Measurements from ENCODE around the gene XPO1. TPM values are rescaled to one million over a fixed set of nuclear protein-coding genes. Genes with fewer than 3 reads are reported as not detected.
"Not testable (repeated sequence)": the region's sequence is repeated elsewhere in the genome, so short reads cannot be mapped to it uniquely, and the experiment has no call there.

Gene XPO1
- polyA plus RNA-seq, 1 donor from 2014 or later: 494 TPM

GRCh38 chr2:61470122-61470951, 67.8 kb downstream of the XPO1 start:
- no peaks in the 10 kb centered on the region for H3K27me3 ChIP-seq (ENCODE audit: insufficient read depth, low read depth, low read length)
- no peaks in the 10 kb centered on the region for H3K36me3 ChIP-seq (ENCODE audit: insufficient read depth, low read length)
- peaks cover 52% of the 10 kb centered on the region for H3K79me2 ChIP-seq (replicated peaks; ENCODE audit: insufficient read depth, low read length)
- peak overlapping the region; percentile 78 for H3K4me3 ChIP-seq (ENCODE audit: low read length)
- TF ChIP-seq EZH2 (IDR thresholded peaks at IDR 0.05; ENCODE audit: borderline replicate concordance, insufficient read depth, low read length, poor library complexity, severe bottlenecking): no peak
- TF ChIP-seq TAF1 (IDR thresholded peaks at IDR 0.05; ENCODE audit: low read depth): peak; percentile 30
- no peak for TF ChIP-seq EP300 (conservative IDR thresholded peaks at IDR 0.05; ENCODE audit: poor library complexity, severe bottlenecking)
- TF ChIP-seq MXI1 (conservative IDR thresholded peaks at IDR 0.05; ENCODE audit: poor library complexity, severe bottlenecking): no peak
- H3K27ac ChIP-seq (ENCODE audit: low read length): peak overlapping the region; percentile 77
- H2AFZ ChIP-seq (ENCODE audit: low read depth, low read length): no peak overlapping the region
- no peaks in the 10 kb centered on the region for H3K9me2 ChIP-seq (ENCODE audit: insufficient read depth, low read length)
- H3K4me2 ChIP-seq (ENCODE audit: low read length): peak overlapping the region; percentile 71
- peaks cover 7% of the 10 kb centered on the region for H3F3A ChIP-seq (ENCODE audit: insufficient read depth, low read length, poor library complexity, severe bottlenecking)
- H4K20me1 ChIP-seq (ENCODE audit: insufficient read depth): no peaks in the 10 kb centered on the region
- no peaks in the 10 kb centered on the region for H3K9me3 ChIP-seq (ENCODE audit: low read length)
- peak overlapping the region; percentile 98 for H3K9ac ChIP-seq (ENCODE audit: low read length)

- no peaks in the 10 kb centered on the region for H3K27me3 ChIP-seq (ENCODE audit: insufficient read depth, low read depth, low read length)
- H3K9me3 ChIP-seq (ENCODE audit: low read length): no peaks in the 10 kb centered on the region
- H3K9me2 ChIP-seq (ENCODE audit: insufficient read depth, low read length): no peaks in the 10 kb centered on the region
- peak overlapping the region; percentile 78 for H3K4me3 ChIP-seq (ENCODE audit: low read length)
- H3K27ac ChIP-seq (ENCODE audit: low read length): peak overlapping the region; percentile 77
- H2AFZ ChIP-seq (ENCODE audit: low read depth, low read length): no peak overlapping the region
- peaks cover 59% of the 10 kb centered on the region for H3K79me2 ChIP-seq (replicated peaks; ENCODE audit: insufficient read depth, low read length)
- H3K4me2 ChIP-seq (ENCODE audit: low read length): peak overlapping the region; percentile 71
- peak; percentile 18 for TF ChIP-seq TAF1 (IDR thresholded peaks at IDR 0.05; ENCODE audit: low read depth)
- TF ChIP-seq POLR2AphosphoS5 (IDR thresholded peaks at IDR 0.05): no peak
- peaks cover 7% of the 10 kb centered on the region for H3F3A ChIP-seq (ENCODE audit: insufficient read depth, low read length, poor library complexity, severe bottlenecking)
- peak overlapping the region; percentile 98 for H3K9ac ChIP-seq (ENCODE audit: low read length)
- H4K20me1 ChIP-seq (ENCODE audit: insufficient read depth): no peaks in the 10 kb centered on the region
- H3K36me3 ChIP-seq (ENCODE audit: insufficient read depth, low read length): no peaks in the 10 kb centered on the region
Measured at GRCh38 chr2:61469424-61470121, 68.6 kb downstream of the XPO1 start.

- H3K9ac ChIP-seq (ENCODE audit: low read length): not testable (repeated sequence)
Measured at GRCh38 chr2:61468231-61468630, 69.9 kb downstream of the XPO1 start.

GRCh38 chr2:61465045-61465444, 73.1 kb downstream of the XPO1 start:
- Histone ChIP-seq H3K36me3 (ENCODE audit: insufficient read depth, low read length) (no peaks in the 10 kb centered on the region), H2AFZ (ENCODE audit: low read depth, low read length) (no peak overlapping the region), H3K9me2 (ENCODE audit: insufficient read depth, low read length) (no peaks in the 10 kb centered on the region), H3K4me2 (ENCODE audit: low read length) (no peak overlapping the region), H3K9me3 (ENCODE audit: low read length) (no peaks in the 10 kb centered on the region), H3K4me3 (ENCODE audit: low read length) (no peak overlapping the region), H3K27me3 (ENCODE audit: insufficient read depth, low read depth, low read length) (no peaks in the 10 kb centered on the region), H3F3A (ENCODE audit: insufficient read depth, low read length, poor library complexity, severe bottlenecking) (peaks cover 7% of the 10 kb centered on the region), H3K9ac (ENCODE audit: low read length) (no peak overlapping the region), H3K27ac (ENCODE audit: low read length) (no peak overlapping the region), H3K79me2 (replicated peaks; ENCODE audit: insufficient read depth, low read length) (peaks cover 87% of the 10 kb centered on the region), H4K20me1 (ENCODE audit: insufficient read depth) (no peaks in the 10 kb centered on the region)
- no peak for TF ChIP-seq SMC3 (conservative IDR thresholded peaks at IDR 0.05; ENCODE audit: poor library complexity)

More at GRCh38 chr2:61468231-61468630, 69.9 kb downstream of the XPO1 start:
- not testable (repeated sequence) for H3K36me3 ChIP-seq (ENCODE audit: insufficient read depth, low read length); H3F3A ChIP-seq (ENCODE audit: insufficient read depth, low read length, poor library complexity, severe bottlenecking); H3K9me2 ChIP-seq (ENCODE audit: insufficient read depth, low read length); H3K27me3 ChIP-seq (ENCODE audit: insufficient read depth, low read depth, low read length); H3K27ac ChIP-seq (ENCODE audit: low read length); H3K9me3 ChIP-seq (ENCODE audit: low read length); H4K20me1 ChIP-seq (ENCODE audit: insufficient read depth); H2AFZ ChIP-seq (ENCODE audit: low read depth, low read length); H3K4me2 ChIP-seq (ENCODE audit: low read length)
- peak overlapping the region; percentile 78 for H3K4me3 ChIP-seq (ENCODE audit: low read length)
- H3K79me2 ChIP-seq (replicated peaks; ENCODE audit: insufficient read depth, low read length): peaks cover 61% of the 10 kb centered on the region

Measured in neural cell (in vitro differentiated cells).